HS-5 (cell line): ENCODE measurements around the gene RPS19.

Experiments
- DNase-seq: peaks from one replicate; pipeline ENCODE4 v3.0.0-alpha.2; 2012; ENCODE audit warnings: low read depth

RPS19 gene

DNA sequence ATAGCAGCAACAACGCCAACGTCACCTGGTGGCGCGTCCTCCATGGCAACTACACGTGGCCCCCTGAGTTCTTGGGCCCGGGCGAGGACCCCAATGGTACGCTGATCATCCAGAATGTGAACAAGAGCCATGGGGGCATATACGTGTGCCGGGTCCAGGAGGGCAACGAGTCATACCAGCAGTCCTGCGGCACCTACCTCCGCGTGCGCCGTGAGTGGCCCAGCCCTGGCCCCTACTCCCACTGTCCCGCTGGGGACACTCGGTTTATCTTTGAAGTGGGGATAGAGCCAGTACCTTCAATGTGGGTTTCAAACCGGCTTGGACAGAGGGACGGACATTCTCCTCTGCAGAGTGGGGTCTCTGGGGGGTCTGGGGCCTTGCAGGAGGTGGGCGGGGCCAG lies 19.0 kb downstream of the RPS19 start:
- no peak for DNase-seq

DNA sequence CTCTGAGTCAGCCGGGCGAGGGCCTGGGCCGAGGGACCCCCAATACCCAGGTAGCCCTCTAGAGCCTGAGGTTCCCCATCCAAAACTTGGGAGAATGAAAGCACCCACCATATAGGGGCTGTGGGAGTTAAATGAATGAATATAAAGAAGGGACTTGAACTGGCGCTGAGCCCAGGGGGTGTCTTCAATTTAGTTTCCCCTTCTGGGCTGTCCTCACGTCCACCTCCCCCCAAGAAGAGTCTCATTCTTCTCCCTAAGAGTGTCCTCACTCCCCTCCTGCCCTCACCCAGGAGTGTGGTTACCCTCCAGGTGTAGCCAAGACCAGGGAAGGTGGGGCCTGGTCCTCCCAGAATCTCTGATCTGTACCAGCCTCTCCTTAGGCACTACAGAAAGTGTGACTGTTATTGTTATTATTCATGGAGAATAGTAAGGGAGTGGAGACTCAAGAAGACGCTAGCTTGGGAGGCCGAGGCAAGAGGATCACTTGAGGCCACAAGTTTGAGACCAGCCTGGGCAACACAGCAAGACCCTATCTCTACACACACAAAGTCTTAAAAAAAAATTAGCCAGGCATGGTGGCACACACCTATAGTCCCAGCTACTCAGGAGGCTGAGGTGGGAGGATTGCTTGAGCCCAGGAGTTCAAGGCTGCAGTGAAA lies 19.7 kb downstream of the RPS19 start:
- no peak for DNase-seq

DNA sequence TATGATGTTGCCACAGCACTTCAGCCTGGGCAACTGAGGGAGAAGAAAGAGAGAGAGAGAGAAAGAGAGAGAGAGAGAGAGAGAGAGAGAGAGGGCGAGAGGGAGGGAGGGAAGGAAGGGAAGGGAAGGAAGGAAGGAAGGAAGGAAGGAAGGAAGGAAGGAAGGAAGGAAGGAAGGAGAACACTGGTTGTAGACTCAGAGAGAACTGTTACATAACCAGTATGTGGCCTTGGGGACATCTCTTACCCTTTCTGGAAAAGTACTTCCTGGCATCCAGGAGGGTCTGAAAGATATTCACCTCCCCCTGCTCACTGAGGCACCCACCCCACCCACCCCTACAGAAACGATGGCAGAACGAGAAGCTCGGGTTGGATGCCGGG lies 20.3 kb downstream of the RPS19 start:
- DNase-seq, result no peak

DNA sequence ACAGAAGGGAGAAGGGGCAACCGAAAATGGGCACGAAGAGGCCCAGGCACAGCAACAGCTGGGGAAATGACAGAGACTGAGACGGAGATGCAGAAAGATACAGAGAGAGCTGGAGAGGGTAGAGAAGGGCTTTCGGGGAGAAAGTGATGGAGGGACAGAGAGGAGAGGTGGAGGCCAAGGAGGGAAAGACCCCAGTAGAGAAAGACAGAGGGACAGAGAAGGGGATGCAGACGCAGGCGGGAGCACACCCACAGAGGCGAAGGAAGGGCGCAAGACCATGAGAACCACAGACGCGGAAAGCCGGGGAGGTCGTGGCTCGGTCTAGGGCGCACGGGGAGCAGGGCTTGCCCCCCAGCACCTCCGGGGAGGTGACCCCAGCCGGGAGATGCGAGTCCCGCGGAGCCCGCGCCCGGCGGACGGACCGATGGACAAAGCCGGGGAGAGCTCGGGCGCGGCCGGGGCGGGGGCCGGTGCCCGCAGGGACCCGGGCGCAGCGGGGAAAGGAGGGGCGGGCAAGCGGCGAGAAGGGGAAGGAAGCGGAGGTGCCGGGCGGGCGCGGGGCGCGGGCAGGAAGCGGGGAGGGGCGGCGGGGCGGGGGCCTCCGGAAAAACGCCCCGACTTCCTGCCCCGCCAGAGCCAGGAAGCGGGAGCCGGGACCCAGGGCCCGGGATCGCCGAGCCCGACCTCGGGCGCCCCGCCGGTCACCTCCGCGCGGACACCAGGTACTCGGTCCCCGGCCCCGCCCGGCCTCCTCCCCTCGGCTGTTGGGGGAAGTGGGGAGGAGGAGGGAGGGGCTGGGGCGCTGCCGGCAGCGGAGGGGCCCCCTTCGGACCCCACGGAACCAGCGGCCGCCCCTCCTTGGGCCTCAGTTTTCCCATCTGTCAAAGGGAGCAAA lies 22.8 kb downstream of the RPS19 start, which contains the start of gene ARHGEF1:
ARHGEF1 (plus strand) TSS at position 617 of the 895 bp plus-strand sequence. CDS start 4,899 bp downstream, outside the sequence.
- no peak for DNase-seq

DNA sequence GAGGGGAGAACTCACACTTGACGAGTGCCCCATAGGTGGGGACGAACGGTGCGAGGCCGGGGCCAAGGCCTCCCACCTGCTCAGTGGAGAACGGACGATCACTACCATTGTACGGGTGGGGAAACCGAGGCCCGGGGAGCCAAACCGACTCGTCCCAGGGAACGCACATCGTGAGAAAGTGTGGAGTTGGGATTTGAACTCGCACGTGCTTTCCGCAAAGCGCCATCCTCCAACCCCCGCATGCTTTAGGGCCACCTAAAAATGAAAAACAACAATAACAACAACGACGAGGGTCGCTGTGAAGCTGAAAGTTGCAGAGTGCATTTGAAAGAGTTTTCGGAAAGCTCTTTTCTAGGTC lies 23.4 kb downstream of the RPS19 start:
- no peak for DNase-seq

DNA sequence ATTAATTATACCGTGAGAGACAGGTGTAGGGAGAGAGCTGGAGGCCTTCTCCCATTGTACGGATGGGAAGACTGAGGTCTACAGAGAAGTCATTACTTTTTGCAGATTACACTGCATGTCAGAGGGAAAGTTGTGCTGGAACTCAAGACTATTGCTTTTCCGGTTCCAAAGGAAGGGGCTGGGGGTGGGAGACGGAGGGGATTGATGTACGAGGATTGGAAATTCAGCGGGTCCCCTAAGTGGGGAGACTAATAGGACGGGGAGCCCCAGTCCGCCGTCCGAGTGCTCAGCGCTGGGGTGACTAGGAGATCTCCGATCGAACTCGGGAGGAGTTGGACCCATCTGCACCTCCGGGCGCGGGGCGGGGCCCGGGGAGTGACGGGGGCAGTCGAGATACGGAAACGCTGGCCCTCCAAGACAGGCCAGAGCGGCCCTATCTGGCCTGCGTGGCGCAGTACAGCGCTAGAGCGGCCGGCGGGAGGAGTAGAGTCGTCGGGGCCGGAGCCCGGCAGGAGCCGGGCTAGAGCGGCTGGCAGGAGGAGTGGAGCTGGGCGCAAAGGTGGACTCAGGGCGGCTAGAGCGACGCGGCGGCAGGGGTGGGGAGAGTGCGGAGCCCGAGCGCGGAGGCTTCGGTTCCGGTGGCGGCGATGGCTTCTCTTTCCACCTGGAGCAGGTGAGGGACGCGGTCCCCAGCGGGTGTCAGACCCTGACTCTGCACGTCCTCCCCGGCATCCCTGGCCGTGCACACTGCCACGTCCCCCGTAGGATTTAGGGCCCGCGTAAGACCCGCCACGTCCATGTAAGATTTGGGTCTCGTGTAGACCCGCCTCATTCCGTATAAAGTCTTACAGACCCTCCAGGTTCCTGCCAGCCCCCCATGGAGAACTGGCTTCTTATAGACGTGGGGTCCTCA lies 24.0 kb downstream of the RPS19 start:
- peak; percentile 78 for DNase-seq

DNA sequence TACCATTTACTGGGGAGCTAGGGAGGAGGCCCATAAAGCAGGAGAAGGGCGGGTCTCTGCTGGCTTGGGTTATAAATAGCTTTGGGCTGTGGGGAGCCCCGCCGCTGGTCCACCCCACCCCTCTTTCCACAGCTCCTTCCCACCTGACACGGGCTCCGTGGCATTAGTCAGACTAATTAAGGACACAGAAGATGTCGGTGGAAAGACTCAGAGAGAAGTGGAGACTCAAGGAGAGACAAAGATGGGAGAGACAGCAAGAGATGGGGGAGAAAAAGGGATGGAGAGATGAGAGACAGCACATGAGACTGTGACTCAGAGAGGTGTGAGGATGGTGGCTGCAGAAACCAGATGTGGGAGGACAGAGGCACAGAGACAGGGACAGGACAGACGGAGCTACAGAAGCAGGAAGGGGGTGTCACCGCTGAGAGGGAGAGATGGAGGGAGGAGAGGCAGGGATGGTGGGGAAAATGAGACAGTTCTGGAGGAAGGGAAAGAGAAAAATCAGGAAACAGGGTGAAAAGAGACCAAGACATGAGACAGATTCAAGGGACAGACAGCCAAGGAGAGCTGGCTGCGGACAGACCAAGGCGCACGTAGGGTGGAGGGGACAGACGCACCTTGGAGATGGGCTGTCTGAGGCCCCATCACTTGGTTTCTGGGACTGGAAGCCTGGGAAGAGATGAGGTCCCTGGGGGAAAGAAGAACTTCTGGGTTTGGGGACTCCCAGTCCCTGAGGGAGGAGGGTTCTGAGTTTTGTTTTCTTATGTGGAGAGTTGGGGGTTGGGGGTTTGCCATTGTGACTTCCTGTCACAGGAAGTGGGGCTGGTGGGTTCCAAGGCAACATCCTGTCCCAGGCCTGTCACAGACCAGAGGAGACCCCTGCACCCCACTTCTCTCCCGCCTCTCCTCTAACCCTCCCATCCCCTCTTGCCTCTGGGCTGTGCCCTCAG lies 27.0 kb downstream of the RPS19 start:
- no peak for DNase-seq

DNA sequence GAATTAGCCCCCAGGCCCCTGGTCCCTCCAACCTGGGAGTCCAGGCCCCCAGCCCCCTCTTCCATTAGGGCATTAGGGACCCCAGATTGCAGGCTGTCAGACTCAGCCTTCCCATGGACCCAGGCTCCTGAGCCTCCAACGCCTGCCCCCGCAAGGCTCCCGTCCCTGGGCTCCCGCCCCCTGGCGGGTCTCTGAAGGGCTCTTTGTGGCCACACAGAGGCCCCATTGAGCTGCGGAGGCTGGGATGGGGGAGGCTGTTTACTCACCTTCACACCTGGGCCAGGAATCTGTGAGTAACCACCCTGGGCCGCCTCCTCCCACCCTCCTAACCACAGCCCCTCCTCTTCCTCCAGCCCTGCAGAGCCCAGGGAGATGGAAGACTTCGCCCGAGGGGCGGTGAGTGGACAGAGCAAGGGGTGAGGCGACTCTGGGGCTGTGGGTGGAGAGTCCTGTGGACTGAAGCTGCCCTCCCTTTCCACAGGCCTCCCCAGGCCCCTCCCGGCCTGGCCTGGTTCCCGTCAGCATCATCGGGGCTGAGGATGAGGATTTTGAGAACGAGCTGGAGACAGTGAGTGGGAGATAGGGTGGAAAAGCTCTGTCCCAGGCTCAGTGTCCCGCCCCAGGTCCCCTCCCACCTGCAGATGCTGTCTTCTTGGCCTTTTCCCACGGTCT lies 27.8 kb downstream of the RPS19 start:
- no peak for DNase-seq

DNA sequence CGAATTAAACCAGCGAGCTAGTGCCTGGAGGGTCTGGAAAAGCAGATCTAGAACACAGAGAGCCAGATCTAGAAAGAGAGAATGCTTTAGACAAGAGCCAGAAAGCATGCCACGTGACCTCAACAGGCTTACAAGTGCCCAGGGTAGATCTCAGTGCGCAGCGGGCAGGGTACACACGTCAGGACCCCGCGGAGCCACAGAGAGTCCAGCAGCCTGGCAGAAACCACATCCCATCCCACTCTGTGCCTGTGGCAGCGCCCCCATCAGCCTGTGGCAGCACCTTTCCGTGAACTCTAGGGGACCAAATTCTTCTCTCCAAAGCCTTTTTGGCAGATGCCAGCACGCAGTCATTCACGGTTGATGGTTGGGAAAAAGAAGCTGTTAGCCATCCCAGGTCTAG lies 28.9 kb downstream of the RPS19 start:
- no peak for DNase-seq

DNA sequence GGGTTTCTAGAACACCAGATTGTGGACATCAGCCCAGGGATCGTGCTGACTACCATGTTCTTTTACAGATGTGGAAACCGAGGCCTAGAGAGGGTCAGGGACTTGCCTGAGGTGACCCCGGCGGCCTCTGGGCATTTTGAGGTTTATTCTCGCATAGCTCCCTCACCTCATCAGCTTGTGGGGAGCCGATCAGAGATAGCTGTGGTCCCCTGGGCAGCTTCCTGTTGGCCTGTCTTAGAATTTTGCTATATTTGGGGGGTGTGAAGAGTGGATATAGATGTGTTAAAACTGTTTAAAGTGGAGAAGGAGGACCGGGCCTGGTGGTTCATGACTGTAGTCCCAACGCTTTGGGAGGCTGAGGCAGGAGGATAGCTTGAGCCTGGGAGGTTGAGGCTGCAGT lies 29.8 kb downstream of the RPS19 start:
- no peak for DNase-seq

DNA sequence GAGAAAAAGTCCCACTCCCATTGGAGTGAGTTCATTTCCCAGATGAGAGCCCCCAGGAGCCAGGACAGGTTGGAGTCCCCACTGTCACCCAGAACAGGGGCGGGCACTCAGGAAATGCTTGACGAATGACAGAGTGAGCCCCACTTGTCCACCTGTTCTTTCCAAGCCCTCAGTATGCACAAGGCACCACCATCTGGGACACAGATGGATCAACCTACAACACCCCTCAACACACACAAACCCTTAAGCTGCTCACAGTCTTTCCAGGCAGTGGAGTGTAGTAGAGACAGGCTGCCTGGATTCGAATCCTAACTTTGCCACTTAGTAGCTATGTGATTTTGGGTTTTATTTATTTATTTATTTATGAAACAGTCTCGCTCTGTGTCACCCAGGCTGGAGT lies 30.9 kb downstream of the RPS19 start:
- no peak for DNase-seq

DNA sequence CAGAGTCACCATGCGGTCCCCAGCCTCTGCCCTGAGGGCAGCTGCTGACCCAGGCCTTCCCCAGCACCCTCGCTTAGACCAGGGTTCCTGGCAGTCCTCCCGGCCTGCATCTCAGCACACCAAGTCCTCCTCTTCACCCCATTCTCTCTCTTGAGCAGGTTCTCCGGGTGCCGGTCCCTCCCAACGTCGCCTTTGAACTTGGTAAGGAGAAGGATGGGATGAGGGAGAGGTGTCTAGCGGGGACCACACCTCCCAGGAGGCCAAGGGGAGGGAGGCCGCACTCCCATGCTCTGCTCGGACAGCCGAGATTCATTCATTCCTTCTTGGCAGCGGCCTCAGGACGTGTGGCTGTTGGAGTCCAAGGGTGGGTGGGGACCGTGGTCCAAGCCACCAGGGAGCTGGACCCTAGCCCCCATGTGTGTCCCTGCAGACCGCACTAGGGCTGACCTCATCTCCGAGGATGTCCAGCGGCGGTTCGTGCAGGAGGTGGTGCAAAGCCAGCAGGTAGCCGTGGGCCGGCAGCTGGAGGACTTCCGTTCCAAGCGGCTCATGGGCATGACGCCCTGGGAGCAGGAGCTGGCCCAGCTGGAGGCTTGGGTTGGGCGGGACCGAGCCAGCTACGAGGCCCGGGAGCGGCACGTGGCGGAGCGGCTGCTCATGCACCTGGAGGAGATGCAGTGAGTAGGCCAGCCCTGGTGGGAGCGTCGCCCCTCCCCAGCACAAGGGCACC lies 32.3 kb downstream of the RPS19 start:
- DNase-seq, result no peak

DNA sequence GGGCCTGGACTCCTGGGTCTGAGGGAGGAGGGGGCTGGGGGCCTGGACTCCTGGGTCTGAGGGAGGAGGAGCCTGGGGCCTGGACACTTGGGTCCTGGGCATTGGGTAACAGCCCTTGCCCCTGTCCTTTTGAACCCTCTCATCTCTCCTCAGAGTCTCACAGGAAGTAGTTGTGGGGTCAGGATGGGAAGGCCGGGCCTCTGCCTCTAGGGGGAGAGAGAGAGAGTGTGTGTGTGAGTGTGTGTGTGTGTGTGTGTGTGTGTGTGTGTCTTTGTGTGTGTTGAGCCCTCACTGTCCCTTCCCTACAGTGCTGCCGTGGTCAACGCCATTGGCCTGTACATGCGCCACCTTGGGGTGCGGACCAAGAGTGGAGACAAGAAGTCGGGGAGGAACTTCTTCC lies 33.8 kb downstream of the RPS19 start:
- DNase-seq, result no peak

DNA sequence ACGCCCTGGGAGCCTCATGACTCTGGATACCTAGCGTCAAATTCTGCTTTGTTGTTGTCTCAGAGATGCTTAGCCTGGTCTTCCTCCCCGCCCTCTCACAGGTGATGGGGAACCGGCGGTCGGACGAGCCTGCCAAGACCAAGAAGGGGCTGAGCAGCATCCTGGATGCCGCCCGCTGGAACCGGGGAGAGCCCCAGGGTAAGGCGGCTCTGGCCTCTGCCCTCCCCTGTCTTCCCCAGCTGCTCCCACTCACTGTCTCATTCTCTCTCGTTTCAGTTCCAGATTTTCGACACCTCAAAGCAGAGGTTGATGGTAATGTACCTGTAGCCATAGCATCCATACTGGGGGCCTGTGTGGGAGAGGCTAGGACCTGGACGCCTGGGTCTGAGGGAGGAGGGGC lies 34.3 kb downstream of the RPS19 start:
- no peak for DNase-seq

DNA sequence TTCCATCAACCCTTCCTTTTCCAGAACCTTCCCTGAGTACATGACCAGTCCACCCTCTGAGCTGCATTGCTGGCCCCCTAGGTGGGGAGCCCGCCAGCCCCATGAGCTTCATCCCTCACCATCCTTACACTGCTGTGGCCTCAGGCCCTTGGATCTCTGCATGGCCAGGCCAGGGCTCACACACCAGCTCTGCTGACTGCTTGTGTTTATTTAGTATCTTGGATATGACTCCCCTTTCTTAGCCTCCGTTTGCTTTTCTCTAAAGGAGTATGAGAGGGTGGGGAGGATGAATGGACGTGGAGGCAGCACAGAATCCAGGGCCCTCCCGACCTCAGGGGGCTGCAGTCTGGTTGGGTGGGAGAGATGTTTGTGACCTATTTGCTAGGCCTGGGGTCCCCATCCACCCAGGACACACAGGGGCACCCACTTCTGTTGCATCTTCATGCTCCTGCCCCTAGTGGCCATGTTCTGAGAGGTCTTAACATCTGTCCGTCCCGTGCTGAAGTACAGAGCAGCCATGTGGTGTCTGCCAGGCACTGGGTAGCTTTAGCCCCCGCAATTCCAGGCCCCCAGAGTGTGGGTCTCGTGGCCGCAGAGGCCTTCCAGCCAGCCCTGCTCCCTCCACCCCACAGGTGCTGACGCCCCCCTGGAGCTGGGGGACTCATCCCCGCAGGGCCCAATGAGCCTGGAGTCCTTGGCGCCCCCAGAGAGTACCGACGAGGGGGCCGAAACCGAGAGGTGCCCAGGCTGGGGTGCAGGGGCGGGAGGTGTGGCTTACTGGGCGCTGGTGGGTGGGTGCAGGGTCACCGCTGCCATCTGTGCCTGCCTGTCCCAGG lies 35.9 kb downstream of the RPS19 start:
- DNase-seq, result no peak

DNA sequence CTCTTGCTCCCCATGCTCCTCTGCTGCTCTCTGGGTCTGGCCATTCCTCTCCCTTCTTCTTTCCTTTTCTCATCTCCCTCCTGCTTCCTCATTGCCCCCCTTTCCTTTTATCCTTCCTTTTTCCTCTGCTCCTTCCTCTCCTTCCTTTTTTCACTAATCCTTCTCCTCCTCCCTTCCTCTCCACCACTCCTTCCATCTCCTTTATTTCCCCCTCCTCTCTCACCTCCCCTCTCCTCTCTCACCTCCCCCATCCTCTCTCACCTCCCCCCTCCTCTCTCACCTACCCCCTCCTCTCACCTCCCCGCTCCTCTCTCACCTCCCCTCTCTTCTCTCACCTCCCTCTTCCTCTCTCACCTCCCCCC lies 36.5 kb downstream of the RPS19 start:
- no peak for DNase-seq

DNA sequence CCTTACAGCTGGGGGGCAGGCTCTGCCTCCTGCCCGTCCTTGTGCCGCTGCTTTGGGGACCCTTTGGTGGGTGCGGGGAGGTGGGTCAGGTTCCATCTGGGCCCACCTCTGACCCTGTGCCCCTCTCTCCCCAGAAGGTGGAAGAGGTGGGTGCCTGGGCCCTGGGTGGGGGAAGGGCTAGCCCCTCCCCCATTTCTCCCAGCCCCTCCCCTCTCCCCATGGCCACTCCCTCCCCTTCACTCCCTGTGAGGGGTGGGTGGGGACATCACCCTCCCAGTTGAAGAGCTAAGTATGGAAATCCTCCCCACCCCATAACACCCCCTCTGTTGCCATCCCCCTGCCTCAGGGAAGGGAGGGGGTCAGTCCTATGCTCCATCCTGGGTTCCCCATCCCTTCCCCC lies 37.1 kb downstream of the RPS19 start:
- DNase-seq, result no peak

DNA sequence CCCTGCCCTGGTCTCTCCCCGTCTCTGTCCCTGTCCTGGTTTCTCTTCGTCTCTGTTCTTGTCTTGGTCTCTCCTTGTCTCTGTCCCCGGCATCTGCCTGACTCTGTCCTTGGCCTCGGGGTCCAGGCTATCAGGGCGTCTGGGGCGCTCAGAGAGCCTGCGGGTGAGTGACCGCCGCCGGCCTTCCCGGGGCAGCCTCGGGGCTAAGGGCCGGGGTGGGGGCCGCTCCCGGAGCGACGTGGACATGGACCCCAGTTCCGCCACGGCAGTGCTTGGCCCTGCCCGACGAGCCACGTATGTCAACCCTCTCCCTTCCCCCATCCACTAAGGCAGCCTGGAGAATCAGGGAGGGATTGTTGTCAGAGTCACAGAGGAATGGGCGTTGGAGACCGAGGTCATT lies 37.8 kb downstream of the RPS19 start:
- DNase-seq, result no peak

DNA sequence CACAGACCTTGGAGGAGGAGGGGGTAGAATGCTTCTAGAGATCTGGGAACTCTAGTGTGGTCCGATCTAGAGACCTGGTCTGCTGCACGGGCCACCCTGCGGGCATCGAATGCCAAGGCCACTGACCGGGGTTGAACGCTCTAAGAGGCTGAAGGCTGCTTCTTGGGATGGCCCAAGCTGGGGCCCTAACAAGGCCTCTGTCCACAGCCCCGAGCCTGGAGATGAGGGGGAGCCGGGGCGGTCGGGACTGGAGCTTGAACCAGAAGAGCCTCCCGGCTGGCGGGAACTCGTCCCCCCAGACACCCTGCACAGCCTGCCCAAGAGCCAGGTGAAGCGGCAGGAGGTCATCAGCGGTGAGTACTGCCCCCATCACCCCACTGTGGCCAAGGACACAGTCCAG lies 38.2 kb downstream of the RPS19 start:
- no peak for DNase-seq
